Measurements from ENCODE around the gene CCL3.
"Not testable (repeated sequence)": the region's sequence is repeated elsewhere in the genome, so short reads cannot be mapped to it uniquely, and the experiment has no call there.

CCL3 gene

DNA sequence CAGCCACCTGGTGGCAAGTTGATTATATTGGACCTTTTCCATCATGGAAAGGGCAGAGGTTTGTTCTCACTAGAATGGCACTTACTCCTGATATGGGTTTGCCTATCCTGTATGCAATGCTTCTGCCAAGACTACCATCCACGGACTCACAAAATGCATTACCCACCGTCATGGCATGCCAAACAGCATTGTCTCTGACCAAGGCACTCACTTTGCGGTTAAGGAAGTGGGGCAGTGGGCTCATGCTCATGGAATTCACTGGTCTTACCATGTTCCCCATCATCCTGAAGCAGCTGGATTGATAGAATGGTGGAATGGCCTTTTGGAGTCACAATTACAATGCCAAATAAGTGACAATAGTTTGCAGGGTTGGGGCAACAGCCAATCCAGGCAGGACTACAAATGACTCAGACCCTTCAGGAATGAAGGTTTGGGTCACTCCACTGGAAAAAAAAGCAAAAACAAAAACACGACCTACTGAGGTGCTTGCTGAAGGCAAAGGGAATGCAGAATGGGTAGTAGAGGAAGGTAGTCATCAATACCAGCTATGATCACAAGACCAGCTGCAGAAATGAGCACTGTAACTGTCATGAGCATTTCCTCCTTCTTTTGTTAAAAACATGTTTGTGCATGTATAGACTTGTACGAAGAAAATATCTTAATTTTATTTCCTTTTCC is 25.2 kb upstream of the CCL3 start:
- DNase-seq: not testable (repeated sequence)

DNA sequence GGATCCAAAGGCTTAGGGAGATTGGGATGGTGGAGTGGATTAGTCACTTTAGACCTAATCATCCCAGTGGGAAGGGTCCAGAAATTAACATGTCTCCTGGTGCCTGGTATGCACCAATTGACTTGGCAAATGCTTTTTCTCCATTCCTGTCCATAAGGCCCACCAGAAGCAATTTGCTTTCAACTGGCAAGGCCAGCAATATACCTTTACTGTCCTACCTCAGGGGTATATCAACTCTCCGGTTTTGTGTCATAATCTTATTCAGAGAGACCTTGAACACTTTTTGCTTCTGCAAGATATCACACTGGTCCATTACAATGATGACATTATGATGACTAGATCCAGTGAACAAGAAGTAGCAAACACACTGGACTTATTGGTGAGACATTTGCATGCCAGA is 23.2 kb upstream of the CCL3 start:
- not testable (repeated sequence) for DNase-seq

GRCh38 chr17:36112572-36112971 is 22.6 kb upstream of the CCL3 start:
- DNase-seq: no peak

GRCh38 chr17:36111068-36111490 is 21.1 kb upstream of the CCL3 start:
- no peak for DNase-seq

GRCh38 chr17:36108265-36108664 is 18.3 kb upstream of the CCL3 start:
- not testable (repeated sequence) for DNase-seq

DNA sequence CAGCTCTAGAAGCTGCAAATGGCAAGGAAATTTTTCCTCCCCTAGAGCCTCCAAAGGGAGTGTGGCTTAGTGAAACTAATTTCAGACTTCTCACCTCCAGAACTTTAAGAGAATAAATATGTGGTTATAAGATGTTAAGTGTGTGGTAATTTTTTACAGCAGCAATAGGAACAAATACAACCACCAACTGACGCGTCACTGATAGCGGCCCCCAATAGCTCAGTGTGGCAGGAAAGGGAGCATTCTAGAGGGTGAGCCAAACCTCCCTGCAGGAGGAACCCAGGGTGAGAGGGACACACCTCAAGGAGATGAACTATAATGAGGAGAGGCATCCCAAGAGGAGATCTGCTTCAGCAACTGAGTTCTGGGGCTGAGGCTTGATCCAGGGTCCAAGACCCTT is 17.7 kb upstream of the CCL3 start:
- no peak for DNase-seq

GRCh38 chr17:36106493-36106835 is 16.5 kb upstream of the CCL3 start:
- no peak for DNase-seq

DNA sequence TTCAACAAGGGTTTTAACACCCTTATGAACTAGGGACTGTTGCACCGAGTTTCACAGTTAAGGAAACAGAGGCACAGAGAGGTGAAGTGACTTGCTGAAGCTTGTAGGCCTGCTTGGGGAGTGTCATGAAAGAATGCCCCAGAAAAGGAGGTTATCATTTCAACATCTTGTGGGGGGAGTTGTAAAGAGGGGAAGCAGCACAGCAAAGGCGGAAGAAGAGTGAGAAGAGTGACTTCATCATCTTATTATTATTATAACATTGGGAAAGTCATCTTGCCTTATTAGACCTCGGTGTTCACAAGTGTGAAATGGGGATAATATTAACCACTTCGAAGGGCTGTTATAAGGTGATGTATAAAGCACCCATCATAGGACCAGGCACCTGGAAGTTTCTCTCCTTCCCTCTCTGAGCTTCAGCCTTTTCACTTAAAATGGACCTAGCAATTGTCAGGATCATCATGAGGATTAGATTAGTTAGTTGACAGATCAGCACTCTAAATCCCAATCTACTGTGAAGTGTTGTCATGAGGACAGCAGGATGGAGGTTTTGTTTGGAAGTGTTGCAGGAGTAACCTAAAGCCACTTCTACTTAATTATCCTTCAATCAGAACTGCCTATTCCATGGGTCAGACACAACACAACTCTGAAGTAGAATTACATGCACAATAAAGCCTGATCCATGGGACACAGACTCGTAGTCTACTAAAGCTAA is 16.0 kb upstream of the CCL3 start:
- DNase-seq: no peak

DNA sequence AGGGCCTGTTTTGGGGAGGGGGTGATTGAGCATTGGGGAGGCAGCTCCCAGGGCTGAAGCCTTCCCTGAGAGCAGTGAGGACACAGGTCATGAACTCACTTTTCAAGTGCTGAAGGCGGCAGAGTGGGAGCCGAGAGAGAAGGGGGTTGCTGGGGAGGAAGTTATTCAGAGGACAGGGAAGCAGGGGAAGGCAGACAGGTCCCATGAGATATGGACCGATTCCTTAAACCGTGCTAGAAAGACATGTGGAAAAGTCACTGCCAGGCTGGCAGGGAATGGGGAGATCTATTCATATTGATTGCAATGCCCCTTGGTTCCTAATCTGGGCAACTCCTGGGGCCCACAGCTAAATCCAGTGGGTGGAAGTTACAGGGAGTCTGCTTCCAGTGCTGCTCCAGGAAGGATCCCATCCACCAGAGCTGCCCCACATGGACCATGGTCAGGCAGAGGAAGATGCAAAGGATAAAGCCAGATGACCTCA is 14.8 kb upstream of the CCL3 start:
- DNase-seq: no peak

DNA sequence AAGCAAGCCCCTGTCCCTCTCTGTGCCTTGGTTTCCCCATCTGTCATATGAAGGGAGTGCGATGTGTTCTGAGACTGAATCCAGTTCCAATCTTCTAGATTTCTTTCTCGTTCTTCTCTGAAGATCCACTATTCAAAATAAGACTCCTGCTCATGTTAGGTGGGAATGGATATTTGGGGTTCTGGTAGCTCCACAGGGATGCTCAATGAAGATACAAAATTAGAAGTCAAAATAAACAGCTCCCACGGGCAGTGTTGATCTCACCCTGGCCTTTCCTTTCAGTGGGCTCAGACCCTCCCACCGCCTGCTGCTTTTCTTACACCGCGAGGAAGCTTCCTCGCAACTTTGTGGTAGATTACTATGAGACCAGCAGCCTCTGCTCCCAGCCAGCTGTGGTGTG is 14.3 kb upstream of the CCL3 start:
- DNase-seq: not testable (repeated sequence)

- DNase-seq: not testable (repeated sequence)
Observed at GRCh38 chr17:36103401-36103975, 13.5 kb upstream of the CCL3 start, which contains the start of gene CCL4. Gene CCL4 (plus strand): TSS chr17:36103827. CDS start chr17:36103906, 79 bp downstream.

DNA sequence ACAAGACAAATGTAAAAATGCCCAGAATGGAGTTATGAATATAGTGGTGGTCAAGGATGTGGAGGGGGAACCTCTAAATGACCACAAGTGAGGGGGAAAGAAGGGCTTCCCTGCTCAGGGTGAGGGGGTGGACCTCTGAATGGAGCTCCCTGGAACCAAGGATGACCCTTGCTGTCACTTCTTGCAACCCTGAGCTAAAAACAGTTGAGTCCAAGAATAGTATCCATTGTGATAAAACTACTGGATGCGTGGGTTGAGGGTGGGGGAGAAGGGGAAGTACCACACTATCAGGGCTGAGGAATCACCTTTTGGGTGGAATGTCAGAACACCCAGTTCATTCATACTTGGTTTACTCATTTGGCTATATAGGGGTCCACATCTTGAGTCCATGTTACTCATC is 9.1 kb upstream of the CCL3 start:
- DNase-seq: not testable (repeated sequence)

GRCh38 chr17:36095992-36096391 is 6.0 kb upstream of the CCL3 start:
- no peak for DNase-seq

- no peak for DNase-seq
Observed at GRCh38 chr17:36094746-36095145, 4.8 kb upstream of the CCL3 start.

- DNase-seq: no peak
Observed at GRCh38 chr17:36094232-36094631, 4.3 kb upstream of the CCL3 start.

GRCh38 chr17:36092715-36093114 is 2.8 kb upstream of the CCL3 start:
- not testable (repeated sequence) for DNase-seq

DNA sequence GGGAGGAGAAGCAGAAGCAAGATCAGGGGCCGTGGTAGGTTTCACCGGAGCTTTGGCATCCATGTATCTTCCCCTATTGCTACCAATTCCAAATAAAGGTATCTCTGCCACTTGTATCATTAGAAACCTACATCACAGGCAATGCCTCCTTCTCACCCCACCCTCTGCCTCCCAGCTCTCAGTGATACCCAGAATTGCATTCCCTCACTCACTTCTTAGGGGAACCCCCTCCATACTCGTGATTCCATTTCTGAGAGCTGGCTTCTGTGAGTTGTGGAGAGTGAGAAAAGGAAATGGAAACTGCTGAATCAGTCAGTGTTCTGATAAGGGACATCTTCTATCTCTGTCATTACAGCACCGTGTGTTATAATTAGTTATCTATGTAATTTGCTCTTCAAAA is 2.3 kb upstream of the CCL3 start:
- no peak for DNase-seq

DNA sequence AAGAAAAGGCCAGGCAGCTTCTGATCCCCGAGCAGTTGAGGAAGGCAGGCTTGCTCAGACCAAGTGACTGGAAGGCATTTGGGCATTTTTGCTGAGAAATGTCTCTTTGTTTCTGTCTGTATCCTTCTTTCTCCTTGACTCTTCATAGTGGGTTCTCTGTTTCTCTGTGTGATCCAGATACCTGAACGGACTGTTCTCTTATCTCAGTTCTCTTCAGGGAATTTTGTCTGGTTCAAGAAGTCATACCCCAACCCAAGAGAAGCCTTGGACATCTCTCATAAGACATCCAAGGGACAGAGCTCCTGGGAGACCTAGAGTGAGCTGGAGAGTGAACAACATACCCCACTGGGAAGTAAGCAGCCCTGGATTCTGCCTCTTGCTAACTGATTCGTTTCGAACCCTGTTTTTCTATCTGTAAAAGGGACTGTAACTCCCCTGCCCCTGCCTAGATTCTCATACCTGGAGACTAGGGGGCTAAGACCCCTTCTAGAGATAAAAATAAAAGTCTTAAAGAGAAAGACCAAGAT is 541 bp downstream of the CCL3 start:
- DNase-seq: no peak

GRCh38 chr17:36088670-36089338 is 1.1 kb downstream of the CCL3 start:
- no peak for DNase-seq

DNA sequence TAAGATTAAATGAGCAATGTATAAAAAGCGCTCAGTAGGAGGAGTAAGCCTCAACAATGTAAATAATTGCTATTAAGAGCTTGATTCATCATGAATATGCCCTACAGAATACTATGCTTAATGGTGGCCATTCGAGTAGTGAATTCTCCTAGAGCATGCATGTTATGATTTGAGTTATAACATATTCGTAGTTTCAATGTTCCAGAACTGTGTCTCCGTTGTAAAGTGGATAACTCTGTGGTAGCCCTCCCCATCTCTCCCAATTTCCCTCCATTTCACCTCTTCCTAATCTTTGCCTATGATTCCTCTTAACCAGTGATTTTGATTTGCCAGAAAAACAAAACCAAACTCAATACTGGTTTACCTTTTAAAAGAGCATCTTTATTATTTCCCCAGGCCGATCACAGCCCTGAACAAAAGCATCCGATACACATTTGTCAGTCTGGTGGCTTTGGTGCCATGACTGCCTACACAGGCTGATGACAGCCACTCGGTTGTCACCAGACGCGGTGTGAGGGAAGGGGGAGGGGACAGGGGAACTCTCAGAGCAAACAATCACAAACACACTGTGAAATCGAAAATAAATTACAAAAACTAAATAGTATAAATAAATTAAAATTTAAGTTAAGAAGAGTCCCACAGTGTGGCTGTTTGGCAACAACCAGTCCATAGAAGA is 1.9 kb downstream of the CCL3 start:
- not testable (repeated sequence) for DNase-seq

DNA sequence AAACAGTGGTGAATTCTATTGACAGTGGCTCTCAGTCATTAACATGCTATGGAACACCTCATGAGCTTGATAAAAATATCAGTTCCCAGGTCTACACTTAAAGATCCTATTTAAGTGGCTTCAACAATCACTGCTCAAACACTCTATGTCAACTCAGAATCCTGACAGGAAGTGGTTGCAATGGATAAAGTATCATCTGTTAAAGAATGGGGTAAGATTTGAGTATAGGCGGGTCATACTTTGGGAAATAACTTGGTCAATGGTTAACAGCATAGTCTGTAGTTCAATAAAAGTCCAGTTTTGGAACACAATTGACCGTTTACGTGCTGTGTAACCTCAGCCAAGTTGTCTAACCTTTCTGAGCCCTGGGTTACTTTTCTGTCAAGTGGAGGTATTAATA is 2.5 kb downstream of the CCL3 start:
- DNase-seq: not testable (repeated sequence)

DNA sequence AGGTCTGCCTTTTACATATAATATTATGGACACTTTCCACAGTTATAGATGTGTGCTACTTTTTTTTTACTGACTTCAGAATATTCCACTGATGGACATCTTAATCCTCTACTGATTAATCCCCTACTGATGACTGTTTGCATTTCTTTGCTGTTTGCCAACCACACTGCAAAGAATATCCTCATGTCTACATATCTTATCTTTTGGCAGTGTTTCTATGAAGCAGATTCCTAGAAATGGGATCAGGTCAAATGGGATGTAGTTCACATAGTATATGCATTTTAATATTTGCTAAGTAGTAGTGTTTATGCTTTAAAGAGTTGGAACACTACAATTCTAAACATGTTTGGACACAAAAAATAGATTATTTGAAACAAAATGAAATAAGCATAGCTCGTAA is 3.2 kb downstream of the CCL3 start:
- DNase-seq: no peak

GRCh38 chr17:36085765-36086164 is 4.2 kb downstream of the CCL3 start:
- no peak for DNase-seq
